HuH-7.5 (cell line): ENCODE measurements around the gene MIF4GD.
"Not testable (repeated sequence)": the region's sequence is repeated elsewhere in the genome, so short reads cannot be mapped to it uniquely, and the experiment has no call there.

Experiments
- DNase-seq: peaks from one replicate; pipeline ENCODE4 v3.0.0; 2011; ENCODE audit warnings: low spot score

Gene MIF4GD

GRCh38 chr17:75270966-75271232, at the start of gene MIF4GD:
TSS of gene MIF4GD (minus strand) at chr17:75271231. CDS start at chr17:75270195, 1,036 bp downstream.
- DNase-seq, result no peak

GRCh38 chr17:75319904-75320691, 49.1 kb upstream of the MIF4GD start:
- no peak for DNase-seq

- DNase-seq, result no peak
Observed at GRCh38 chr17:75318615-75319222, 47.7 kb upstream of the MIF4GD start.

GRCh38 chr17:75318211-75318610, 47.2 kb upstream of the MIF4GD start:
- no peak for DNase-seq

GRCh38 chr17:75317671-75318070, 46.6 kb upstream of the MIF4GD start:
- no peak for DNase-seq

GRCh38 chr17:75316253-75316652, 45.2 kb upstream of the MIF4GD start:
- no peak for DNase-seq

GRCh38 chr17:75315541-75316243, 44.7 kb upstream of the MIF4GD start:
- DNase-seq, result no peak

GRCh38 chr17:75313941-75314551, 43.0 kb upstream of the MIF4GD start:
- DNase-seq, result no peak

- DNase-seq, result peak; percentile 80
Observed at GRCh38 chr17:75308732-75309629, 38.0 kb upstream of the MIF4GD start.

- no peak for DNase-seq
Observed at GRCh38 chr17:75307957-75308731, 37.1 kb upstream of the MIF4GD start.

GRCh38 chr17:75301502-75302206, 30.6 kb upstream of the MIF4GD start:
- DNase-seq, result no peak

GRCh38 chr17:75301049-75301448, 30.0 kb upstream of the MIF4GD start:
- DNase-seq, result no peak

GRCh38 chr17:75300280-75300679, 29.2 kb upstream of the MIF4GD start:
- DNase-seq, result no peak

GRCh38 chr17:75295201-75296158, 24.4 kb upstream of the MIF4GD start:
- no peak for DNase-seq

- not testable (repeated sequence) for DNase-seq
Observed at GRCh38 chr17:75292810-75293448, 21.9 kb upstream of the MIF4GD start.

GRCh38 chr17:75289832-75290337, 18.9 kb upstream of the MIF4GD start:
- DNase-seq, result no peak

- DNase-seq, result peak; percentile 98
Observed at GRCh38 chr17:75289115-75289831, 18.2 kb upstream of the MIF4GD start, which contains the start of gene SLC25A19. TSS of gene SLC25A19 (minus strand) at chr17:75289433. CDS start at chr17:75286764, 2,669 bp downstream.

- DNase-seq, result peak; percentile 54
Observed at GRCh38 chr17:75288770-75289114, 17.7 kb upstream of the MIF4GD start.
